GM10248 (cell line): ENCODE data around the gene PSMG4.

ENCODE experiments used
- CTCF ChIA-PET: fragments of 300-600 bp; sonication (Branson Sonifier 250); formaldehyde crosslinking; extraction: SDS; loops from one replicate; lab custom pipeline; 2021; ENCODE audit warnings: antibody characterized with exemption; lab: Yijun Ruan, JAX
- POLR2A ChIA-PET: fragments of 350-650 bp; sonication (Branson Sonifier 250); formaldehyde crosslinking; extraction: SDS; loops from one replicate; lab custom pipeline; 2020; ENCODE audit warnings: antibody characterized with exemption; lab: Yijun Ruan, JAX
- DNase-seq: peaks from one replicate; pipeline ENCODE4 v3.0.0; 2012; ENCODE audit errors: extremely low spot score
- CTCF ChIP-seq: IDR thresholded peaks from 2 replicates; pipeline ENCODE4 v1.5.1; 2012; ENCODE audit warnings: mild to moderate bottlenecking, low read depth; ENCODE audit errors: extremely low read depth, missing control alignments, control extremely low read depth

PSMG4 gene

GRCh38 chr6:3290149-3290930, 31.6 kb downstream of the PSMG4 start:
- TF ChIP-seq CTCF, result no peak
- ChIA-PET CTCF (interaction anchor here (1.2 to 1.4 kb wide), 2 partner anchors 9 to 10 kb away, joined by 4 to 6 read pairs; no protein-coding TSS in a partner anchor), POLR2A (no interaction called here)
- DNase-seq, result no peak

GRCh38 chr6:3290931-3291211, 32.1 kb downstream of the PSMG4 start:
- ChIA-PET POLR2A (no interaction called here), CTCF (interaction anchor here (1.2 to 1.4 kb wide), 2 partner anchors 9 to 11 kb away, joined by 4 to 6 read pairs; no protein-coding TSS in a partner anchor)
- no peak for DNase-seq
- TF ChIP-seq CTCF, result no peak

- ChIA-PET POLR2A (no interaction called here), CTCF (interaction anchor here (1.1 to 1.4 kb wide), 3 partner anchors 10 to 79 kb away, joined by 3 to 6 read pairs (median 4); no protein-coding TSS in a partner anchor)
- no peak for DNase-seq
- no peak for TF ChIP-seq CTCF
Observed at GRCh38 chr6:3291346-3291745, 32.6 kb downstream of the PSMG4 start.

GRCh38 chr6:3291987-3292386, 33.2 kb downstream of the PSMG4 start:
- ChIA-PET CTCF (interaction anchor here (1.1 to 1.4 kb wide), 4 partner anchors 11 to 440 kb away, joined by 3 to 6 read pairs (median 4); no protein-coding TSS in a partner anchor), POLR2A (interaction anchor here (0.5 kb wide), 1 partner anchor 29 kb away, joined by 3 read pairs; no protein-coding TSS in a partner anchor)
- DNase-seq, result no peak
- TF ChIP-seq CTCF, result no peak

- CTCF ChIA-PET, result interaction anchor here (1.1 kb wide), 2 partner anchors 78 to 440 kb away, joined by 3 read pairs; no protein-coding TSS in a partner anchor
- POLR2A ChIA-PET, result interaction anchor here (0.5 kb wide), 1 partner anchor 29 kb away, joined by 3 read pairs; no protein-coding TSS in a partner anchor
Observed at GRCh38 chr6:3292431-3293197, 33.9 kb downstream of the PSMG4 start.

More at GRCh38 chr6:3292431-3293197, 33.9 kb downstream of the PSMG4 start:
- no peak for DNase-seq
- TF ChIP-seq CTCF, result no peak
